NCI-H2171 (cell line): ENCODE results near the gene CYTH1.
A peak's percentile ranks its signal among the peaks of the same experiment; 100 is the strongest.

Experiments used
- DNase-seq: peaks from one replicate; lab custom pipeline; 2025; lab: John Stamatoyannopoulos, UW

Gene CYTH1

GRCh38 chr17:78734793-78735641 is 47.1 kb downstream of the CYTH1 start:
- DNase-seq: no peak

GRCh38 chr17:78732354-78732753 is 49.7 kb downstream of the CYTH1 start:
- no peak for DNase-seq

GRCh38 chr17:78731904-78732303 is 50.2 kb downstream of the CYTH1 start:
- DNase-seq: no peak

DNA sequence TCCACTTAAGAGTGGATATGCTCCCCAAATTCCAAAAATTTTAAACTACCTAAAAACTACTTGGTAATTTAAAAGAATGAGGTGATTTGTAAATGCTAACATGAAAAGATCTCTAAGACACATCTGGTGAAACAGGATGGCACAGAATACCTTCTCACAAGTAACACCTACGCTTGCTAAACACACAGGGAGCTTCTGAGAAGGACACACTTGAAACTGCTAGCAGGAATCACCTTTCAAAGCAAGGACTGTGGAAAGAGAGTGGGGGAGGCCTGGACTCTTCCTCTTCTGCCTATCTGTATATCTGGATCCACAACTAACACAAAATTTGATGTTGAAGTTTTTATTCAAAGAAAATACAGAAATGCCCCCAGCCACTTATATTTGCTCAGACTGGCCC is 52.4 kb downstream of the CYTH1 start:
- DNase-seq: no peak

- no peak for DNase-seq
Observed at GRCh38 chr17:78728495-78728894, 53.6 kb downstream of the CYTH1 start.

DNA sequence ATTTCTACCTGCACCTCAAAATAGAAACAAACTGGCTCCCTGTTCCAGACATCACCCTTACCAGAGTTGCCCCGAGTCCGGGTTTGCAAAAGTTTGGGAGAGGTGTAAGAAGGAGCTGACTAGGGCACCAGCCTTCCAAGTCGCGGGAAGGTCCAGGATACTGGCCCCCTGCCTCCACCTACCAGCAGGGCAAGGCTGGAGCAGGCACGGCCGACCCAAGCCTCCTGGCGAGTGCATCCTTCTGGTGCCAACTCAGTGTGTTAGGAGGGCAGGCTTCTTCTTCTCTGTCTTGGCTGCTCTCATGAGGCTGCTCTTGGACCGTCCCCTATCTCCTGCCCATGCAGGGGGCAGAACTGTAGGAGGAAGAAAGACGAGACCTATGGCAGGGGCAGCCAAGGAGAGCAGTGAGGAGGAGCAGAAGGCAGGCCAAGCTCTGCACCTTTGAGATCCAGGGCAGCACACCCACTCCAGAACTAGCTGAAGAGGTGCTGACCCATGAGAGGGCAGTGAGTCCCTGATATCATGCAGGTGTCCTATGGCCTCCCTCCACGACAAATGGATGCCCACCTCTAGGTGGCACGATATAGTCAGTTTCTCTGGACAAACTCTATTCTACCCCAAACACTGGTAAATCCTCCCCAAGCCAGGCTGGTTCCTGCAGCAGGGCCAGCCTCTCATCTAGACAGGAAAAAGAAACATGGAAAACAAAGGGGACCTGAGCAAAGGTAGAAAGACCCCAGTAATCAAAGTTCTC is 54.4 kb downstream of the CYTH1 start:
- DNase-seq: no peak

DNA sequence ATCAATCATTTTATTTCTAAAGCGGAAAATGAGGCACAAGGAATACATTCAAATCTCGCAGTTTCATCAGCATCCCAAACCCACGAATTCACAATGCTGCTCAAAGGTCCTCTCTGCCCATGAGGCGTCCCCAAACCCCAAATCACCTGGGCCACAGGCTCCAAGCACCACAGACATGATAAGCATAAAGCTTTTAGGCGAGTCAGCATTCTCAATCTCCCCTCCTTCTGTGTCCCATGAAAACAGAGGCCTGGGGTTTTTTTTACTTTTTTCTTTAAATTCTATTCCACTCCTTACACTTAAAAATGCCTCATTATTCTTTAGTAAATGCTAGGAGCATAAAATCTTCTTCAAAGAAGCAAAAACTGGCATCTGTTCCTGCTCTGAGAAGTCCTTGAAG is 55.0 kb downstream of the CYTH1 start:
- no peak for DNase-seq

DNA sequence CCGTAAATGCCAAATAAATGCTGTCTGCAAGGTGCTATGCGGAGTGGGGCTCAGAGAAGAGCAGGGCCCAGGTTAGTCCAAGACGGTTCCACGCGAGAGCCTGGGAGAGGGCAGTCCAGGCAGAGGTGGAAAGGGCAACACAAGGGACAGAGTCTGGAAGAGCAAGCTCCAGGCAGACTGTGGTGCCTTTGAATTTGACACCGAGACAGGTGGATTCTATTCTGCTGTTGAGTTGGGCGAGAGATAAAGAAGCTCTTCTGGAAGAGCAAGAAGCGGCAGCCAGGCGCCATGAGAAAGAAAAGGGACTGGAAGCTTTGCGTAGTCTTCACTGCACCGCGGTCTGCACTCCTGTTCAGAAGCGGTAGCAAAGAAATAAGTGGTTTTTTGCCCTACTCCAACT is 55.6 kb downstream of the CYTH1 start:
- no peak for DNase-seq

DNA sequence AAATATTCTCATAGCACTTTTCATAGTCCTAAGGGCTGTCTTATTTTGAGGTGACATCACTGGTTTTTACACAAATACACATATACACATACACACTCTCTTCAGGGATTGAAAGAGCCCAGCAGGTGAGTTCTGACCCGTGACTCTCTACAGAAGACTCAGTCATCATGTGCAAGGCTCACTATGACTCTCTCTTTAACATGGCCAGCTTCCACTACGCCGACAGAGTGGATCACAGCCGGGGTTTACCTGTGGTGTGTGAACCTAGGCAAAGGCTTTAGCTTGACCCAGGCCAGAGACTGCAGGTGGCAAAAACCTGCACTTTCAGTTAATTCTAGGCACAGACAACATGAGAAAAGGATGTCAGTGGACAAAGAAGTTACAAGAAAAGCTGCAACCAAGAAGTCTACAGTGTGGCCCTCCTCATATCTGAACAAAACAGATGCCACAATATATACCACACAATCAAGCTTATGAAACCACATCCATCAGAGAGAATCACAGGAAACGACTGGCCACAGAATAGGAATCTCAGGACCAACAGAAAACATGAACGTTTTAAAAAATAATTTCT is 56.5 kb downstream of the CYTH1 start:
- DNase-seq: no peak

DNA sequence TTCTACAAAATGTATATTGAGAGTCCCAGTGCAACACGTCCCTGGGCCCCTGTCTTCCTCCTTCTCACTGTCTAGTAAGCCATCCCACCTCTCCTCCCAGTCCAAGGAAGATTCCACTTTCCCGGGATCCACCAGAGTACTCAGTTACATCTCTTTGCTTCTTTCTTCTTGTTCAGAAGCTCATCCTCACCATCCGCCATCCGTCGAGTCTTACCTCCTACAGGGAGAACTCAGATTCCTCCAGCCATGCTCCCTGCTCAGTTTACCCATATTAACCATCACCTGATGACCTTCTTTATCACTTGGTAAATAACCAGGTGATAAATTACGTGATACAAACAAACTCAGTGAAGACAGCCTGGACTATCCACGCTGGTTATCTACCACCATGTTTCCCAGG is 57.1 kb downstream of the CYTH1 start:
- no peak for DNase-seq

DNA sequence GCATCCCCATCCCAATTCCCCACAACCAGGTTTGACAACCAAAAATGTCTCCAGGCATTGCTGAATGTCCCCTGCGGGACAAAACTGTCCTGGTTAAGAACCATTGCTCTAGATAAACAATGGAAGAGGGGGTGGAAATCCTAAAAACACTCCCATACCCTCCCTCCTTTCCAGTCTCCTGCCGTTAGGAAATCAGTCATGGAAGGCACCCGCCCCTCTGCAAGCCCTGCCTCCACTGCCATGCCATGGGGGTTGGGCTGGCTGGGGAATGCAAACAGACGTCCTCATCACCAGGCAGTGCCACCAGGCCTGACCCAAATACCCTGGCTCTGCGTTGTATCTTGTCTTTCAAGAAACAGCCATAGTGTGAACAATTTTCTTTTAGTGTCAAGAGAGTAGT is 57.5 kb downstream of the CYTH1 start:
- DNase-seq: no peak

GRCh38 chr17:78723957-78724356 is 58.1 kb downstream of the CYTH1 start:
- DNase-seq: no peak

GRCh38 chr17:78723001-78723796 is 58.9 kb downstream of the CYTH1 start:
- no peak for DNase-seq

DNA sequence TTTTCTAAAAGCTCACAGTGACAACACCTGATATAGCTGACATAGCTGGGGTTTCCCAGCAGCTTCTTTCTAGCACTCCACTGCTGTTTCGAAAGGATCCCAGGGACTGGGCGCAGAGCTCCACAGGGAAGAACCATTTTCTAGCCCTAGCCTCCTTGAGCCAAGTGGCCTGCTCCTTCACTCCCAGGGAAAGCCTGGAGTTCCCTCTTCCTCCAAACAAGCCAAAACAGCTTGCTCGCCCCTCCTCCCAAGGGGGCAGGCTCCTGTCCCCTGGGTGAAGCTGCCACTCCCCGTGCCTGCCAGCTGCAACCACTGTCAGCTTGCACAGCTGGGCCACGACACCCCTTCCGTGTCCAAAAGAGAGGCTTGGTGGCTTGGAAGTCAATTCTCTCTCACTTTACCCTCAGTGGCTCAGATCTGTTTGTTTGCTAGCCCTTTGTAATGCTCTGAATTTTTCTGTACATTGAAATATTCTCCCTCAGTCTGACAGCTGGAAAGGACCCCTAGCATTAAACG is 59.8 kb downstream of the CYTH1 start:
- DNase-seq: peak; percentile 35

GRCh38 chr17:78719630-78720298 is 62.3 kb downstream of the CYTH1 start:
- DNase-seq: no peak

GRCh38 chr17:78718575-78719208 is 63.4 kb downstream of the CYTH1 start:
- DNase-seq: no peak

DNA sequence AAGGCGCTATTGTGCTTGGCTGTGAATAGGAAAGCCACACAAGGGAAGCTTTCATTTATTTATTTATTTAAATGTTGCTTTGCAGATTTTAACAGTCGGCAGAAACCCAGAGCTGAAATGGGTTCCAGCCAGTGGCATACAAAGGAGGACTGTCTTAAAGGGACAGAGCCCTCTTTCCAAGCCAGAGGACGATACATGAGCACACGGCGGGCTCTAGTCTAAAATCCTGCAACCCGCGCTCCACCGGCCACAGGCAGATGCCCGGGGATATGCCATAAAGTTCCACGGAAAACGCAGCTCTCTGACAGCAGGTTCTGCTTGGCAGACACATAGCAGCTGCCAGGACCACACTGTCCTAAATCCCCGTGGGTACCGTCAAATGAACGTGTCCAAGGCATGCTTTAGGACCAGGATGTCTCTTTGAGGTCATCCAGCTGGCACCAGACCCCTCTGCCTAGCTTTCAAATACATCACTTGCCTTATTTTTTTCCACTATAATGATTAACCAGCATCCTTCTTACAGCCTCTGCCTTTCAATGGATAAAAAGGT is 64.6 kb downstream of the CYTH1 start:
- DNase-seq: no peak

GRCh38 chr17:78716814-78717393 is 65.2 kb downstream of the CYTH1 start:
- DNase-seq: peak; percentile 82

DNA sequence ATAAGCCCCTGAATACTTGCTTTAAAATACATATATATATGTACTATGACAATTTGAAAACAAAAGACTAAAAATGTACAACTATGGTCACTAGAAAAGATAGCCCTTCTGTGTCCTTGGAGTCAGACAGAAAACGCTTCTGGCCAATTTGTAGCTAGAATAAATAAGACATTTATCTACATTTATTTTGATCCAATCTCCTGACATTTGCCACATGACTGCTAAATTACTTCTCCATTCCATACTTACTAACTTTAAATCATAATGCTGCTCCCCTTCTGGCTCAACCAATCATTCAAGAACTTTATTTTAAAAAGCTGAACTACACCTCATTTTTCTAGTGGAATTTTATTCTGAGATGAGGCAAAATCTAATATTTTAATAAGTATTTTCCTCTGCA is 65.8 kb downstream of the CYTH1 start:
- DNase-seq: no peak

GRCh38 chr17:78715876-78716275 is 66.2 kb downstream of the CYTH1 start:
- DNase-seq: no peak
